AG09319 (cell line): Measurements from ENCODE around the gene SOBP.

Source experiments
- DNase-seq: peaks from one replicate; pipeline ENCODE4 v3.0.0-alpha.2; 2010; ENCODE audit warnings: low read depth; ENCODE audit errors: extremely low read depth
- TF ChIP-seq, protein P1 (sequence below): IDR thresholded peaks from 2 replicates; pipeline ENCODE4 v1.5.1; 2011; ENCODE audit warnings: low read depth, mild to moderate bottlenecking, inconsistent platforms, low read length, moderate library complexity

The SOBP gene

DNA sequence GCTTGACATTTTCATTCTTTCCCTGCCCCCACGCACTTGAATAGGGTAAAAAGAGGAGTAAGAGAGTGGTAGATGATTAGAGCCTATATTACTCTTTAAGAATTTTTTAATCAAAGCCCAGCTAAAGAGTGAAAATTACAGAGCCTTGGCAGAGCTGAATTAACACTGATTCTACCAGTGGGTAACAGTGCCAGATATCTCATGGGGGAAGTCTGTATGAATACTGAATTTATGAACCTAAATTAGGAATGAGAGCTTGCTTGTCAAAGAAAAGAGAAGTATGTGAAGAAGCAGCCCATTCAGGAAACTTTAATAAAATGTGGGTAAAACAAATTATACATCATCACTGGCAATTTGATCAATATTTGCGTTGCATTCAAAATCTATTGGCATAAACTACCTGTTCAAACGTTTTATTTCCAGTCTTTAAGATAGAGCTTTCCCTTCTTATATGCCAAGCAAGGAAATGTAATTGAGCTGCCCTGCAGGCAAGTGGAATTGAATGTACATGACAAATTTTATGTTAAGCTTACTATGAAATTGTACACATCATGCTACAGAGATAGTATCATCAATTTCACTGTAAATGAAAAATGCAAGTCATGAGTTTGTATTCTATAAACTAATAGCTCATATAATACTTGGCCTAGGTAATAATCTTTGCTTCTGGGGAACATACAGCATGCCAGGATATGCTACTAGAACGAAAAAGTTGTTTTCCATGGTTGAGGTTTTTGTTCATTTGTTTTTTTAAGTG lies 14.5 kb downstream of the SOBP start:
- no peak for DNase-seq

DNA sequence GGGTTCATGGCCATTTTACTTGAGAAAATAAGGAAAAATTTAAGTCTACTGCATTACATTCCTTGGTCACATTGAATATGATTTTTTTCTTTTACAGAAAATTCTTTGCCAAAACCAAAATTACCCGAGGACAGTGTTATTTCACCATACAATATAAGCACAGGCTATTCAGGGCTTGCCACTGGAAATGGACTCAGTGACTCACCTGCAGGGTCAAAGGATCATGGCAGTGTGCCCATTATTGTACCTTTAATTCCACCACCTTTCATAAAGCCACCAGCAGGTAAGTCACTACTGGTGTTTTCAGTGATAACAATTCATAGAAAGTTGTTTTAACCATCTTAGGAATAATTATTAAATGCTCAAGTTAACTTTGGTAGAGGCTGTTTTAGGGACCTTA lies 16.2 kb downstream of the SOBP start:
- TF ChIP-seq, protein P1, sequence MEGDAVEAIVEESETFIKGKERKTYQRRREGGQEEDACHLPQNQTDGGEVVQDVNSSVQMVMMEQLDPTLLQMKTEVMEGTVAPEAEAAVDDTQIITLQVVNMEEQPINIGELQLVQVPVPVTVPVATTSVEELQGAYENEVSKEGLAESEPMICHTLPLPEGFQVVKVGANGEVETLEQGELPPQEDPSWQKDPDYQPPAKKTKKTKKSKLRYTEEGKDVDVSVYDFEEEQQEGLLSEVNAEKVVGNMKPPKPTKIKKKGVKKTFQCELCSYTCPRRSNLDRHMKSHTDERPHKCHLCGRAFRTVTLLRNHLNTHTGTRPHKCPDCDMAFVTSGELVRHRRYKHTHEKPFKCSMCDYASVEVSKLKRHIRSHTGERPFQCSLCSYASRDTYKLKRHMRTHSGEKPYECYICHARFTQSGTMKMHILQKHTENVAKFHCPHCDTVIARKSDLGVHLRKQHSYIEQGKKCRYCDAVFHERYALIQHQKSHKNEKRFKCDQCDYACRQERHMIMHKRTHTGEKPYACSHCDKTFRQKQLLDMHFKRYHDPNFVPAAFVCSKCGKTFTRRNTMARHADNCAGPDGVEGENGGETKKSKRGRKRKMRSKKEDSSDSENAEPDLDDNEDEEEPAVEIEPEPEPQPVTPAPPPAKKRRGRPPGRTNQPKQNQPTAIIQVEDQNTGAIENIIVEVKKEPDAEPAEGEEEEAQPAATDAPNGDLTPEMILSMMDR: no peak
- DNase-seq: no peak

More for the DNA sequence above, 14.5 kb downstream of the SOBP start:
- TF ChIP-seq, protein P1: no peak

DNA sequence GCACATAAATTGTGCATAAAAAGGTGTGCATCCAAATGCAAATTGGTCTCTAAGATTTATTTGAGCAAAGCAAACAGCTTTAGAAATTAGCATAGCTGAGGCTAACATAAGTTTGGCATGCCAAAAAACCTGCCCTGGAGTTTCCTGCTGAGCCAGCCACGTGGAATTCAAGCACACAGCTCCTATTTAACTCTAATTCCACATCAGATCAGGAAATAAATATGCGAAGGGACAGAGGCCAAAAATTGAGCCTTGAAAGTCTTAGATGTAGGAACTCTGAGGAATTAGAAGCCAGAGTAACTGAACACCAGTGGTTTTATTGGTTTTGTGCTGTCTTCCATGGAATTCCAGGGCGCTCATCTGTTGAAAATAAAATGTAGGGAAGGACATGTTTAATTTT lies 19.6 kb downstream of the SOBP start:
- no peak for DNase-seq
- TF ChIP-seq, protein P1: no peak

DNA sequence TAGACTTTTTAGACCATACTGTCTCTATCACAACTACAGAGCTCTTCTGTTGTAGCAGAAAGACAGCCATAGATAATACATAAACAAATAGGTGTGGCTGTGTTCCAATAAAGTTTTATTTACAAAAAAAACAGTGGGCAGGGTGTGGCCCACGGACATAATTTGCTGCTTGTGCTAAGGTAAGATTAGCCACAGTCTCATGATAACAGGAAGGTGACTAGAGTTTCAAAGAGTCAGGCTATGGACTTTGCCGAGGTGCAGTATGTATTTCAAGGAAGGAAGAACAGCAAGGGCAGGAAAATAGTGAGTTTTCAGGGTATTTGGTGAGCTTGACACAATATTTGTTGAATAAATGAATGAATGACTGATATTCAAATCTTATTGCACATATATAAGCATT lies 20.2 kb downstream of the SOBP start:
- DNase-seq: no peak
- TF ChIP-seq, protein P1: no peak

DNA sequence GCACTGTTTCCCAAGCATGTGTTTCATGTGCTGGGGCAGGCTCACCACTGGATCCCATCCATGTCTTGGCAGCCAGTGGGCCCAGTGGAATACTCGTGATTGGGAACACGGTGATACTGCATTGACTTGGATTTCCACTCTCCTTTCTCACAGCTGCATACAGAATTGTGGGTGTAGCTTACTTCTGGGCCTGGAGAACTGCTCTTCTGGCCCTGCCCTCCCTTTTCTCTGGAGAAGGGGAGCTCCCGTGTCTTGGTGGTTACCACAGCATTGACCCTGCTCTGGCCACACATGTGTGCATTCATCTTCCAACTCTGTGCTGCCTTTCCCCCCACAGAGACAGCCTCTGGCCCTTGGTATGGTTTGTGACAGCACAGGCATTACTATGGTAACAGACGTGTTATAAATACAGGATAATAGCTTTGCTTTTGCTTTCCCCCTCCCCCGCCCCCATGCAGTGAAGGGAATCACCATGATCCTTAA lies 21.6 kb downstream of the SOBP start:
- no peak for DNase-seq
- TF ChIP-seq, protein P1: no peak

DNA sequence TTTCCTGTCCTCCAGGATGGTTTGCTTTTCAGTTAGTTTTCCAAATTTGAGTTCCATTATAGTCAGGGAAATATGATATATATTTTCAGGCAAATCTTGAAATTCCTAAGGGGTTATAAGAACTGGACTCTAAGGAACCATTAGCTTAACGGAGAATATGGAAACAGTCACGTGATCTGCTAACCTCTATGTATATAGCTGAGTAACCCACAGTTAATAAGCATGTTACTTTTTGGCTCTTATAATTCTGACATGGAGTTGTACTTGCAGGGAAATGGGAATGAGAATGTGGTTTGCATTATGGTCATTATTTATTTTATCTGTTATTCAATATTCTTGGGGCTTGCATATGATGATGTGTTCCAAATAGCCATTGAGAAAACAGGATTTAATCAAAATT lies 23.3 kb downstream of the SOBP start:
- TF ChIP-seq, protein P1: no peak
- no peak for DNase-seq

DNA sequence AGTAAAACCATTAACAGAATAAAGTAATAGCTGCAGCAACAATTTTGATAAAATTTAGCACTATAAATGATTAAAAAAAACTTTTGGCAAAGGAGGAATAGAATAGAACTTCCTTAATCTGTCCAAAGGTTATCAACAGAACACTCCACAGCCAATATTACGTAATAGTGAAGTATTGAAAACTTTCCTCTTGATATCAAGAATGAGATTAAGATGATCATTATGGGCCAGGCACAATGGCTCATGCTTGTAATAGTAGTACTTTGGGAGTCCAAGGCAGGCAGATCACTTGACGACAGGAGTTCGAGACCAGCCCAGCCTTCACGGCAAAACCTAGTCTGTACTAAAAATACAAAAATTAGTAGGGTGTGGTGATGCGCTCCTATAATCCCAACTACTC lies 26.0 kb downstream of the SOBP start:
- TF ChIP-seq, protein P1: no peak
- no peak for DNase-seq
